HL-60 (cell line): ENCODE measurements around the gene SLC22A1.
A peak's percentile ranks its signal among the peaks of the same experiment; 100 is the strongest.

Source experiments
- DNase-seq, 2 experiments: peaks; one replicate each; pipeline ENCODE4 v3.0.0-alpha.2; 2010 to 2020; ENCODE audit warnings: low read depth in 1 of 2, low spot score in 1 of 2
- H3K27ac ChIP-seq: fragments of 250-450 bp; sonication (Bioruptor Pico); replicated peaks from 2 replicates; pipeline ENCODE4 v1.5.1; 2020; ENCODE audit warnings: mild to moderate bottlenecking, moderate library complexity
- H3K27me3 ChIP-seq: fragments of 250-450 bp; sonication (Bioruptor Pico); 2 replicates; pipeline ENCODE4 v1.5.1; 2021; ENCODE audit warnings: mild to moderate bottlenecking, moderate library complexity; ENCODE audit not compliant: insufficient read depth, poor library complexity, severe bottlenecking
- H3K4me3 ChIP-seq: replicated peaks from 2 replicates; pipeline ENCODE4 v1.5.1; 2011; ENCODE audit warnings: mild to moderate bottlenecking, control low read depth, low read length; ENCODE audit not compliant: insufficient read depth
- CTCF ChIP-seq: IDR thresholded peaks from one replicate; pipeline ENCODE4 v1.5.1; 2011; ENCODE audit warnings: low read length, control low read depth, inconsistent platforms; ENCODE audit not compliant: insufficient read depth
- GABPA ChIP-seq: IDR thresholded peaks from 2 replicates; pipeline ENCODE4 v1.6.1; 2012; ENCODE audit warnings: low read depth
- POLR2AphosphoS5 ChIP-seq: IDR thresholded peaks from 2 replicates; pipeline ENCODE4 v1.6.1; 2012; ENCODE audit warnings: low read depth
- SPI1 ChIP-seq: IDR thresholded peaks from 2 replicates; pipeline ENCODE4 v1.6.1; 2012; ENCODE audit warnings: low read depth, mild to moderate bottlenecking, borderline replicate concordance
- TF ChIP-seq, protein P1 (sequence below): IDR thresholded peaks from 2 replicates; pipeline ENCODE4 v1.6.1; 2012; ENCODE audit warnings: low read depth; ENCODE audit not compliant: insufficient replicate concordance

The SLC22A1 gene

DNA sequence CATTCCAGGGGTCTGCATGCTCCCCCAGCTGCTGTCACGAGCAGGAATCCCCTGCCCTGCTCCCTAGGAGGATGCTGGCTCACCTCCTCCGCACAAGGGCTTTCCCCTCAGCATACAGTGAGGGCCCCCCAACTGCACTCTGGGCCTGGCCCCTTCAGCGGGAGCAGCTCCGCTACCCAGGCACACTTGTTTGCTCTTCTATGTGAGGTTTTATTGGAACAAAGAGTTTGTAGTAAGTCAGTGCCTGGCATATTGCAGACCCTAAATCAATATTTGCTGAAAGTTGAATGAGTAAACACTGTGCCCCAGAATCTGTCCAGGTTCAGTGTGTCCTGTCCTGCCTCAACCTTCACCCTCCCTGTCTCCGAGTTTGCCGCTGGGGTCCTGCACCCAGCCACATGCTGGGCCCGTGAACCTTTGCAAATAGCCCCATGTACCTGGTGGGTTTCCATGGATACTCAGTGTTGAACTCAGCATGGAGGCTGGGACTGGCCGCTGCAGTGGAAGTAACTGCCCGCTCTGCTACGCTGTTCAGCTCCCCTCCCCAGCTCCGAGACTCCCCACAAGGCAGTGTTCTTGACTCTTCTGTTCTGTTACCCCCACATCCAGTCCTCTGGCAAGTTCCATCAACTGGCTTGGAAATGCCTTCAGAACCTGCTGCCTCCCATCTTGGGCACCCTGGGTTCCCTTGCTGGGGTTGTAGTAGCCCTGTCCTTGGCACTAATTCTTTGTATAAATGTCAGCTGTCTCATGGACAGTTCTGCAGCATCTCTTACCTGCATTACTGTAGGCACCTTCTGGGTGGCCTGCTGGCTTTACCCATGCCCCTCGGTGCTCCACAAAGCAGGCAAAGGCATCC lies 15.7 kb downstream of the SLC22A1 start:
- Histone ChIP-seq H3K4me3 (no peak overlapping the region), H3K27me3 (peaks cover 2% of the 10 kb centered on the region), H3K27ac (no peak overlapping the region)
- no peak for DNase-seq
- no peak for TF ChIP-seq GABPA
- TF ChIP-seq, protein P1, sequence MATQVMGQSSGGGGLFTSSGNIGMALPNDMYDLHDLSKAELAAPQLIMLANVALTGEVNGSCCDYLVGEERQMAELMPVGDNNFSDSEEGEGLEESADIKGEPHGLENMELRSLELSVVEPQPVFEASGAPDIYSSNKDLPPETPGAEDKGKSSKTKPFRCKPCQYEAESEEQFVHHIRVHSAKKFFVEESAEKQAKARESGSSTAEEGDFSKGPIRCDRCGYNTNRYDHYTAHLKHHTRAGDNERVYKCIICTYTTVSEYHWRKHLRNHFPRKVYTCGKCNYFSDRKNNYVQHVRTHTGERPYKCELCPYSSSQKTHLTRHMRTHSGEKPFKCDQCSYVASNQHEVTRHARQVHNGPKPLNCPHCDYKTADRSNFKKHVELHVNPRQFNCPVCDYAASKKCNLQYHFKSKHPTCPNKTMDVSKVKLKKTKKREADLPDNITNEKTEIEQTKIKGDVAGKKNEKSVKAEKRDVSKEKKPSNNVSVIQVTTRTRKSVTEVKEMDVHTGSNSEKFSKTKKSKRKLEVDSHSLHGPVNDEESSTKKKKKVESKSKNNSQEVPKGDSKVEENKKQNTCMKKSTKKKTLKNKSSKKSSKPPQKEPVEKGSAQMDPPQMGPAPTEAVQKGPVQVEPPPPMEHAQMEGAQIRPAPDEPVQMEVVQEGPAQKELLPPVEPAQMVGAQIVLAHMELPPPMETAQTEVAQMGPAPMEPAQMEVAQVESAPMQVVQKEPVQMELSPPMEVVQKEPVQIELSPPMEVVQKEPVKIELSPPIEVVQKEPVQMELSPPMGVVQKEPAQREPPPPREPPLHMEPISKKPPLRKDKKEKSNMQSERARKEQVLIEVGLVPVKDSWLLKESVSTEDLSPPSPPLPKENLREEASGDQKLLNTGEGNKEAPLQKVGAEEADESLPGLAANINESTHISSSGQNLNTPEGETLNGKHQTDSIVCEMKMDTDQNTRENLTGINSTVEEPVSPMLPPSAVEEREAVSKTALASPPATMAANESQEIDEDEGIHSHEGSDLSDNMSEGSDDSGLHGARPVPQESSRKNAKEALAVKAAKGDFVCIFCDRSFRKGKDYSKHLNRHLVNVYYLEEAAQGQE = no peak
- TF ChIP-seq POLR2AphosphoS5 = no peak
- TF ChIP-seq SPI1 = no peak
- no peak for TF ChIP-seq CTCF

GRCh38 chr6:160137989-160138835 lies 16.6 kb downstream of the SLC22A1 start:
- TF ChIP-seq, protein P1 = no peak
- TF ChIP-seq CTCF = peak; percentile 67
- Histone ChIP-seq H3K27ac (no peak overlapping the region), H3K4me3 (no peak overlapping the region), H3K27me3 (no peaks in the 10 kb centered on the region)
- DNase-seq = peak in 1 of 2 experiments; percentile 35

DNA sequence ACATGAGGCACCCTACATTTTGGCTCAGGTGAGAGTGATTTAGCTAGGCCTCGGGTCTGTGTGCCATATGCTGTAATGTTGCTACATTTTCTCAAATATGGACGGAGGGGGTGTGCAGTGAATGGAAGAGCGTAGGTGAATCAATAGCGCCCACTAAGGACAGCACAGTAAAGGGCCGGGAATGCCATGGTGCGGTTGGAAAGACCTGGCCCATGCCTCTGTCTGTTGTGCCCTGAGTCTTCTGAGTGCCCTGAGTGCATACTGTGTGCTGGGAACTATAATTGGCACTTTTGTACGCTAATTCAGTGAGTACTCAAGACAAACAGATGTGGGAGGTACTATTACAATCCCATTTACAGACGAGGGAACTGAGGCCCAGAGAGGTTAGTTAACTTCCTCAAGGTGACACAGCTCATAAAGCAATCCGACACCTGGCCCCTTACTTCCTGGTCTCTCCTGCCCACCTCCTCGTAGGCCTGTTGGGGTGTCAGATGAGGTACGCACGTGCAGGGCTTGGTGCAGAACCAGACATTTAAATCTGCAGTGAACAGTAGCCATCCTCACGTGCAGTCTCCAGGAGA lies 17.3 kb downstream of the SLC22A1 start:
- H3K27ac ChIP-seq = no peak overlapping the region
- TF ChIP-seq CTCF = no peak
- TF ChIP-seq, protein P1 = no peak
- TF ChIP-seq POLR2AphosphoS5 = no peak
- no peaks in the 10 kb centered on the region for H3K27me3 ChIP-seq

More for the DNA sequence above, 17.3 kb downstream of the SLC22A1 start:
- no peak overlapping the region for H3K4me3 ChIP-seq
- no peak for DNase-seq
